Smooth muscle cell of the brain vasculature (primary cell): ENCODE measurements around the gene C20orf96.
"Not testable (repeated sequence)": the region's sequence is repeated elsewhere in the genome, so short reads cannot be mapped to it uniquely, and the experiment has no call there.

Source experiments
- DNase-seq: peaks from one replicate; pipeline ENCODE4 v3.0.0-alpha.2; 2012; ENCODE audit warnings: low read depth, low spot score

The C20orf96 gene

GRCh38 chr20:237489-237888, 53.1 kb downstream of the C20orf96 start:
- DNase-seq = no peak

GRCh38 chr20:235891-236290, 54.7 kb downstream of the C20orf96 start:
- DNase-seq = no peak

GRCh38 chr20:227439-228105, 63.0 kb downstream of the C20orf96 start:
- DNase-seq = no peak

DNA sequence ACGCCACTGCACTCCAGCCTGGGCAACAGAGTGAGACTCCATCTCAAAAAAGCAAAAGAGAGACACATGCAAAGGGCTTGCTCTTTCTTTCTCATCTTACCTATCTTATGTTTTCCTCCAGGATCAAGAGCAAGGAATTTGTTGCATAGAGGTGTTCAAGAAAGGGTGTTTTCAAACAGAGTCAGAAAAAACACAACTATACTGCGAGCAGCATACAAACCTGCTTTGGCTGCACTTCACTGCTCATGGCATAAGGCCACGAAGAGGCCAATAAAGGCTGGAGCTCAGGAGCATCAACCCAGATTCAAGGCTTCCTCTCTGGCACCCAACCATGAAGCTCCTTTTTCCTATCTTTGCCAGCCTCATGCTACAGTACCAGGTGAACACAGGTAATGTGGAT, 63.6 kb downstream of the C20orf96 start, which contains the start of gene DEFB129:
Gene DEFB129 (plus strand): TSS at position 301 of the 400 bp plus-strand sequence. CDS start 31 bp downstream, at position 332.
- no peak for DNase-seq

- DNase-seq = not testable (repeated sequence)
These were observed 64.7 kb downstream of the C20orf96 start for GRCh38 chr20:225879-226278.

GRCh38 chr20:221258-221830, 69.2 kb downstream of the C20orf96 start:
- no peak for DNase-seq
